Amniotic stem cell (primary cell): ENCODE results near the gene TUBA1B.
A peak's percentile ranks its signal among the peaks of the same experiment; 100 is the strongest.

Experiments used
- DNase-seq: peaks from one replicate; lab custom pipeline; 2025; lab: John Stamatoyannopoulos, UW

TUBA1B gene

DNA sequence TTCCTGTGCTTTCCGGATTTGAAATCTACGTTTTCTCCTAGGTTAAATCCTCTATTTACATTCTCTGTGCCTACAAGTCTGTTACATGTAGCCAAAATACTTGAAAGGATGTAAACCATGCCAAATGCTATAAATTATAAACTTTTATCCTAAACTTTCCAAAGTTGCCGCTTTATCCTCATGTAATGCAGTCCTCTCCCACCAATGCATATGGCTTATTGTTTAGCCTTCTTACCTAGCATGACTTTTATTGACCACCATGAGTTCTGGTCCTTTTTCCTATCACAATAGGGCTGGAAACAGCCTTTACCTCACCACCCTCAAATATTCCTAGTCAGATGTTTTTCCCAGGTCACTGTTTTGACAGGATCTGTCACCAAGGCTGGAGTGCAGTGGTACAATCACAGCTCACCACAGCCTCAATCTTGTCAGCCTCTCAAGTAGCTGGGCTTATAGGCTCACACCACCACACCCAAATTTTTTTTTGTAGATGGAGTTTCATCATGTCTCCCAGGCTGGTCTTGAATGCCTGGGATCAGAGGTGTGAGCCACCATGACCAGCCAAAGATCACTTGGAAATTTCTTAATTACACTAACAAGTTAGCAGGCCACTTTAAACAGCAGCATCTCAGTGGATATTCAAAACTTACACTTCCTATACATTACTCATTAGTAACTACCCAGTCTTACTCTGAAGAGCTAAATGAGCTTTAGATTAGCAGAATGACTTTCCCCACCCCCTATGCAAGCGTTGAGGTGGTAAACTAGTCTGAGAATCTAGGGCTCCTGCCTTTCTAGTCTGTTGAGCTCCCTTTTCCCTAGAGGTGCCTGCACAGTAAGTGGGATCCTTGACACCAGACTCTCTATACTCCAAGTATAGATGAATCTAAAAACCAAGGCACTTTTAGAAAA is 4.1 kb downstream of the TUBA1B start:
- no peak for DNase-seq

DNA sequence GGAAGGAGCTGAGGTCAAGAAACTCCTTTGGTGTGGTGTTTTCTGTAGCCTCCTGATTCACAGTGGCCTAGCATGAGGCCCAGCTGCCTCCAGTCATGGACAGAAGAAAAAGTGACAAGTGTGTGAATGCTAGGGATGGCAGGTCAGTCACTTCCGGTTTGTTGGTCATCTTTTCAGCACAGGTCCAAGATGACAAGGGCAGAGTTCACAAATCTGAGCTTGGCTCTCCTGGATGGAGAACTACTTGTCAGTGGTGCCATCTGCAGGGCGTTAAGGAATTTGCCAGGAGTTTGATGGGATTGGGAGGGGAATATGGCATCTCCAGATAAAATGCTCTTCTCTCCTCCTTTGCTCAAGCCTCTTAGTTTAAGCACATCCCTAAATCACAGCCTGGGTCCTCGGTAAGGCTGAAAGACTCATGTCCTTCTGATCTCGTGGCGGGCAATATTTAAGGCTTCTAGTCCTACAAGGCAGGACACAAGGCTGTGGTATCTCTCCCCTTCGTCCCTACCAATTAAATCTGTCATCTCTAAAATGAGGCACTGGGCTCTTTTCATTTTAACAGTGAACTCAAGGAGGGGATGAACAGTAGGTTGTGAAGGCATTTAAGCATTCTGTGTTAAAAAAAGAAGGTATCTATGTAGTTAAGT is 10.0 kb downstream of the TUBA1B start:
- DNase-seq = peak; percentile 19

DNA sequence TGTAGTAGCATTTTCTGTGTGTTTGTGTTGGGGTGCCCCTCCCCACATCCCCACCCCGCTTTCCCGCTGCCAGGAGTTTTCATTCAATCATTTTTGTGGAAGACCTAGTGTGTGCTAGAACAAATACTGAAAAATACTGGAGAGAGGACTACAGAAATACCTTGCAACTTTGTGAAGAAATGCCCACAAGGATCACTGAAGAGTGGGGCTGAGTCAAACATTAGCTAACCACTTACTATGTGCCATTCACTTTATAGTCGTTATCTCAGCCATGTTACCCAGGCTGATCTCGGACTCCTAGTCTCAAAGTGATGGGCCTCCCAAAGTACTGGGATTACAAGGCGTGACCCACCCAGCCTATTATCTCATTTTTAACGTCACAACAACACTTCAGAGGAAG is 20.0 kb downstream of the TUBA1B start:
- no peak for DNase-seq

DNA sequence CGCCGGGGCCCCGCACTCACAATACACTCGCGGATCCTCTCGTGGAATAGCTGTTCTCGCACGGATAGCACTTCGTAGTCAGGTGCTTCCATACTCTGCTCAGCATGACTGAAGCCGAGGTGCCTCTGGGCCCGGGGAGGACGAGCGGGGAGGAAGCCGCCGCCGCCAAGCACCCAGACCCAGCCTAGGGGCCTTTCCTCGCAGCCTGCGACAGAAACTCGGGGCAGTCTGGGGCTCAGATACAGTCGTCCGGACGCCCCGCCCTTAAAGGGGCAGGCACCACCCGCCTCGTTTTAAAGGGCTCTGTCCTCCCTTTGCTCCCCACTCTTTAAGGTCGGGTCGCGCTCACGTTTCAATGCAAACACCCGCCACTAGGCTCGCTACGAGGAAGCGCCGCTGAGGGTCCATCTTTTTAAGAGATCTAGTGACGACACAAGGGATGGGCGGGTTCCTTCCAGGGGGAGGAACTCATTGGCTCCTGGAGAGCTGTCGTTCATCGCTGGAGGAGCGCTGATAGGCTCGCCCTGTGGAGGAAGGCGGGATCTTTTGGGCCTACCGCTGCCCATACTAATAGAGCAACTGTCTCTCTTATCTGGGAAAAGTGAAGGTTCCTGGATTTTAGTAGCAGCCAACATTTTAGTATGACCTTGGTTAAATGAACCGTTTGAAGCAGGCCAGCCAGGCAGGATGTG is 20.6 kb downstream of the TUBA1B start, which contains the start of gene LMBR1L:
Gene LMBR1L (minus strand): TSS at position 384 of the 692 bp plus-strand sequence. CDS start 292 bp downstream, at position 92.
- DNase-seq = peak; percentile 99

DNA sequence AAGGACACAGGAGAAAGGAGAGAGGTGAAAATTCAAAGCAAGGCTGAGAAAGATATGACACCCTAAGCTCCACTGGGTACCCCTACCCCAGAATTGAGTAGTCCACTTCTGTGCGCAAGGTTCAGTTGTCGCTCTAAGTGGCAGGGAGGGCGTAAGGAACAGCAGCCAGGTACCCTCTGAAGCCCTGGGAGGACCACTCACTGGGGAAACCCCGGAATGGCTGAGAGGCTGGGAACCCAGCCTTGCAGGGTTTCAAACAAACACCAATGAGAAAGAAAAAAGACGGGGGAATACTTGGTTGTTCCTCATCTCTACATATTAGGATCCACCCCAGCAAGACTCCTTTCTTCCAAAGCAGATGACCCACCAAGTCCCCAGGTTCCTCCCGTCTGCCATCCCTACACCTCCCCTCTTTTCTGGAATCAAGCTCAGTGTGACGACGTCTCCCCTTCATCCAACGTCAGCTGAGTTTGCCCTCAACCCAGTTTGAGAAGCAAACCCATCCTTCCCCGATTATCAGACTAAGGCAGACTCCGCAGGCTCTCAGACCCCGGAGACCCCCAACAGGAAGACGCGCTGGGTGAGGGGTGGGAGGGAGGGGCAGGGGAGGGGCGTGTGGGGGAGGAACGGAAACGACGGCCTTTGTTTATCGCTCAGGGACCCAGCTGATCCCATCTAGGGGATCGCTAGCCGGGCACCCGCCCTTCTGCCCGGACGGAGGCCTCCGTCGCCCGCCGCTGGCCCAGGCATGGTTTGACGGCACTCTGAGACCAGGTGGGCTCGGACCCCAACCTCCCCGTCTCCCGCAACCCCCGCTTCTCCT is 21.3 kb downstream of the TUBA1B start:
- DNase-seq = no peak

DNA sequence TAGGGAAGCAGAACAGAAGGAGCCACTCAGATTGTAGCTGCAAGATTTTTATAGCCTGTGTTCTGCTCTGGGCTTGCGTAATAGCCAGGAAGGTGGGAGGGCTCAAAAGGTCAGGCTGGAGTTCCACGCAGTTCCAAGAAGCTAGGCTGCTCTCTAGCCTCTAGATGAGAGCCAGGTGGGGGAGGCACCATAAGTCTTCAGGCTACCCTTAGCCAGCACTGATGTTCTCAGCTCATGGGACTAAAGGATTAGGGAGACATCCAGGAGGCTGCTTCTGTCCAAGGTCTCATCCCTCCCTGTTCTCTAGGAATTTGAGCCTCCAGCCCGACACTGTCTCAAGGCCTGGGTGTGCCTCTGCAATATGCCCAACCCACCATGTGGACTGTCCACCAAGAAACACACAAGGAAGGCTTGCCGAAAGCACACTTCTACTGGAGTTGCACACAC is 22.2 kb downstream of the TUBA1B start:
- no peak for DNase-seq

DNA sequence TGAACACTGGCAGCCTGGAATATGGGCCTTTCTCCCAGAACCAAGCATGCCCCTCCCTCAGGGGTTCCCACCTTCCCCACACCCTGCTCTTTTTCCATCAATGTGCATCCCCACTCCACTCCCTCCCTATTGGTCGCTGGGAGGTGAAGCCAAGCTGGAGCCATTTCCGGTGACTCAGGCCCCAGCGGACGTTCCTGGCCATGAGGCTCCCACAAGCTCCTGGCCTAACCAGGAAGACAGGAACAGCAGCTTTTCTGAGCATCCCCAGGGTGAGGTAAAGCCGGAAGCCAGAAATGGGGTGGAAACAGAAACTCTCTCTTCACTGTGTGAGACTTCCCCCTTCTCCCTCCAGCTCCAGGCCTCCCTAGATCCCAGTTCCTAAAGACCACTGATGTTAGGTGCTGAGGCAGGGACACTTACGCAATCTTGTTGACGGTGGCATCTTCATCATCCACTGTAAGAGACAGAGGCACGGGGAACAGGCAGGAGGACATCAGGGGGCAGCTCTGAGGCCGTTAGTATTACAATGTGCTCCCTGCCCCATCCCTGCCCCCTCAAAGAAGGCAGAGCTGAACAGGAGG is 25.6 kb downstream of the TUBA1B start:
- no peak for DNase-seq

DNA sequence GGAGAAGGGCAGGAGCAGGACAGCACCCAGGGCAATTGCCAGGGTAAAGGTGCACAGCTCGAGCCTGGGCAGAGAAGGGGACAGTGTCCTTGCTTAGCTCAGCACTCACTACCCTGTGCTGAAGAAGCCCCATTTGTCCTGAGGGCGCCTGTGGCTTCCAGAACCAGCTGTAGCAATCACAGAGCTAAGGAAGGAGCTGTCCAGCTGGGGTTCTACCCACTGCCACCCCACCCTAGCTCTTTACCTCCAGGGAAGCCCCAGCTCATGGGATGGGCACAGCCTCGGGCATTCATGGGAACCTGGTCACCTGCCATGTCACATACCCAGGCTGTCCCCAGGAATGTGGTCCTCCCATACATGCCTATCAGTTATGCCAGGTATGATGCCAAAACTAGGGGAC is 26.4 kb downstream of the TUBA1B start:
- DNase-seq = no peak

DNA sequence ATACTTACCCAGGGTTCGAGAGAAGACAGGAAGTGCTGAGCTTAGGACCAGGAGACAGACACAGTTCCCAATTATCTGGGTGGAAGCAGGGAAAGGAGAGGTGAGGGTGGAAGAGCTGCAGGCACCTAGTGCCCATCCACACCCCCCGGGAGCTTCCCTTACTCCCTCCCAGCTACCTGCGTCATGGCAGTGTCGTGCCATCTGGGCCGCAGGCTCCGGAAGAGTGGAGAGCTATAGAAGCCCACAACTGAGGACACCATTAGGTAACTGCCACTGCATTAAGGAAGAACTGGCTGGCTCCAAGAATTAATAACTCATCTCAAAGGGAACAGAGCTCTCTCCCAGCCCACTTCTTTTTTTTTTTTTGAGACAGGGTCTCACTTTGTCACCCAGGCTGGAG is 30.8 kb downstream of the TUBA1B start:
- no peak for DNase-seq

DNA sequence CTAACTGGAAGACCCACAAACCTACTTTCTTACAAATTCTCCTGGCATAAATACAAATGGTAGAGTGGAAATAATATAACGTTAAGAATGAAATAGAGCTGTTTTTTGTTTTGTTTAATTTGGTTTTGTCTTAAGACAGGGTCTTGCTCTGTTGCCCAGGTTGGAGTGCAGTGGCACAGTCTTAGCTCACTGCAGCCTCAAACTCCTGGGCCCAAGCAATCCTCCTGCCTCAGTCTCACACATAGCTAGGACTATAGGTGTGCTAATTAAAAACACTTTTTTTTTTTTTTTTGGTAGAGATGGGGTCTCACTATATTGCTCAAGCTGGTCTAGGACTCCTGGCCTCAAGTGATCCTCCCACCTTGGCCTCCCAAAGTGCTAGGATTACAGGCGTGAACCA is 32.5 kb downstream of the TUBA1B start:
- no peak for DNase-seq

DNA sequence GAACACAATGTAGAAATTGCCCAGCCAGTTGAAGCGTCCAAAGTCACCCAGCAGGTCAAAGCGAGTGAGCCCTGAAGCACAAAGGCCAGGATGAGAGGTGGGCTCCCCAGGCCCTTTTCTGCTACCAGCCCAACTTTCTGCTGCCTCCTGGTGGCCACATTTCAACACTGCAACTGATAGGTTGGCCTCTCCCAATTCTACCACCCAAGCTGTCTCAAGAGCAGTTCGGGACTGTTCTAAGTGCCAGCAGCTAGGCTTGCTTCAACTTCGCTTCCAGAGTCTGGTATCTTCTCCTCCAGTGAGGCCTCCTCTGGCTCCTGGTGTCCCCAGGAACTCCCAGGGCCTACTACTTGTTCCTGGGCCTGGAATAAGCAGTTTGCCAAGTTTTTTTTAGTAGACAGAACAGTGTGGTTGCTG is 33.2 kb downstream of the TUBA1B start:
- DNase-seq = no peak

DNA sequence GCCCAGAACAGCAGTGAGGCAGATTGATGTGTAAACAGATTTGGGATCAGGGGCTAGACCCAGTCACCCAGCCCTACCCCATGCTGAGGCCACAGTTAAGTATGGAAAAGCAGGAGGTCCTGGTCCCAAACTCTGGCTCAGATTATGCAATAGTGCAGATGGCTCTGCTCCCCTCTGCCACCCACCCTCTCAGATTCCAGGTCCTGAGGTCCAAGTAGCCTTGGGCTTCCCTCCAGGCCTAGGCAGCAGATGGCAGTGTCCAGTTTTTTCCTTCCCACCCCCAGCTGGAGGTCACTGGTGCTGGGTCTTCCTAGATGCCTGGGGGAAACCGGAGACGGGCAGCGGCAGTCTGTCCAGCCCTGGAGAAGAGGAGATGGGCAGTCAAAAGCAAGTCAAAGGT is 33.8 kb downstream of the TUBA1B start:
- DNase-seq = no peak

DNA sequence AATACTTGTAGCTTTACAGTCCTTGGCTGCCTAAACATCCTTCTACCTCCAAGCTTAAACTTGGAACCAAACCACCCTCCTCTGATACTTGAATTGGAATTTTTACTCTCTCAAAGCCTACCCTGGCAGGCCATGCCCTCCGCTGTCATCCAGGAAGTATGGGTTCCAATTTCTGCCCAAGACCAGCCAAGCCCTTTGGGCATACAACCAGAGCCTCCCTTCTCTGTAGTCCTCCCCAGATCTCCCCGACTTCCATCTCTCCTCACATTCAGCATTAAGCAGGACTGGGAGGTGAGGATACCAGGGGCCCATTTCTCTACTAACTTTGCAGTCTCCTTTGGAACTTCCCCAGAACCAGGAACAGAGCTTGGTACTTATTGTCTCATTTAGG is 36.2 kb downstream of the TUBA1B start:
- DNase-seq = no peak

DNA sequence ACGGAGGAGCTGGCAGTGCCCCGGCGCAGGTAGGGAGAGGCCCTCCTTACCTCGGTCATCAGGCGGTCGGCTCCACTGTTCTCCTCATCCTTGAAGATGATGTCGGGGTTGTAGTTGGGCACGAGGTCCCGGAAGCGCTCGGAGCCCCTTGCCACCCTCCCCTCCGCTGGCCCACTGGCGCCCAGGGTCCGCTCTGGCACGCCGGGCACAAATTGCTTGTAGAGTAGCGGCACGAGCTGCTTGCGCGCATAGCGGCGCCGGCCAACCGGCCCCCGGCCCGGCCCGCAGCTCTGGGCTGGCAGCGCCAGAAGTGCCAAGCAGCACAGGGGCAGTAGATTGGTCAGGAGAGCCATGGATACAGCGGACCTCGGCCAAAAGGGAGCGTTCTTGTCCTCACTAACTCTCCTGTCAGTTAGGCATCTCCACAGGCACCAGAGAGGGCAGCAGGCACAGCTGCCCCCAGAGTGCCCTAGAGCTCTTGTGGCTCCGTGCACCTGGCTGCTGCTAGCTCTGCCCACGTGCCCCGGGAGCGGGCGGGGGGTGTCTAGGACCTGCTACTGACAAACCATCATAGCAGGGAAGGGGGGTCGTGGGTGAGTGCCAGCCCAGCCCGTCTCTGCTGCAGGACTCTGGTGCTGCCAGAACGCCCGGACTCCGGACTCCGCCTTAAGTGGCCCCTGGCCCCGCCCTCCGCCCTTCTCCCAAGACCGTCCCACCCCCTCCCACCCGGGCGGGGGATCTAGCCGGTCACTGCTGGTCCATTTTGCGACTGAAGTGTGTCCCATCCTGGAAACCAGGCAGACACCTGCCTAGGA is 36.8 kb downstream of the TUBA1B start, which contains the start of gene DHH:
Gene DHH (minus strand): TSS at position 642 of the 815 bp plus-strand sequence. CDS start 289 bp downstream, at position 353.
- DNase-seq = no peak

DNA sequence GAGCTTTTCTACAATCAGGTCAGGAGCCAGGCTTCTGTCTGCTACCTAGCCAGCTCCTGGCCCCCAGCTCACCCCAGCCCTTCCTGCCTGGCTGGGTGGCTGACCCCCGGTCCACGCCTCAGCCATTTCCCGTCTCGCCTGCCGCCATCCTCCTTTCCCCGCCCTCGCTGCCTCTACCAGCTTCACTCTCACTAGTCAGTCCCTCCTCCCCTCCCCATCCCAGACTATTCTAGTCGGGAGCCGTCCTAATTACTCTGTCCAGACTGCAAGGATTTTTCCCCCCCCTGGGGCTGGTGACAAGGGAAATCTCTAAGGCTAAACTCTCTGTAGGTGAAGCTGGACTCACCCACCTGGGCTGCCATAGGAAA is 37.4 kb downstream of the TUBA1B start:
- no peak for DNase-seq

DNA sequence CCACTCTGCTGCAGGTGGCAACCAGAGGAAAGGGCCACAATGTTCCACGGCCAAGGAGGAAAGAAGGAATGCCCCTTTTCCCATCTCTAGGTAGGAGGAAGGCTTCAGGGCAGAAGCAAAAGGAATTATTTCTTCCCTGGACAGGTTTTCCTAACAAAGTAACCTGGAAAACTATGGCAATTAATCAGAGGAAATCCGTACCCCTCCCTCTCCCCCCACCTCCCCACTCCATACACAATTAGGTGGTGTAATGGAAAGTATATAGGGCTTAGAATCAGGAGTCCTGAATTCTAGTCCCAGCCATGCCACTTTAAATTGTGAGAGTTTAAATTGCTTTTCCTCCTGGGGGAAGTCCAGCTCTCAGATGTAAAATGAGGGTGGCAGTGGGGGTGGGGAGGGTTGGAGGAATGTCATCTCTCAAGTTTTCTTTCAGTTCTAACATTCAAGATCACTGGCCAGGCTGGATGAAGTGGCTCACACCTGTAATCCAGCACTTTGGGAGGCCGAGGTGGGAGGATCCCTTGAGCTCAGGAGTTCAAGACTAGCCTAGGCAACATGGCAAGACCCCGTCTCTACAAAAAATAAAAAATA is 38.3 kb downstream of the TUBA1B start:
- no peak for DNase-seq

DNA sequence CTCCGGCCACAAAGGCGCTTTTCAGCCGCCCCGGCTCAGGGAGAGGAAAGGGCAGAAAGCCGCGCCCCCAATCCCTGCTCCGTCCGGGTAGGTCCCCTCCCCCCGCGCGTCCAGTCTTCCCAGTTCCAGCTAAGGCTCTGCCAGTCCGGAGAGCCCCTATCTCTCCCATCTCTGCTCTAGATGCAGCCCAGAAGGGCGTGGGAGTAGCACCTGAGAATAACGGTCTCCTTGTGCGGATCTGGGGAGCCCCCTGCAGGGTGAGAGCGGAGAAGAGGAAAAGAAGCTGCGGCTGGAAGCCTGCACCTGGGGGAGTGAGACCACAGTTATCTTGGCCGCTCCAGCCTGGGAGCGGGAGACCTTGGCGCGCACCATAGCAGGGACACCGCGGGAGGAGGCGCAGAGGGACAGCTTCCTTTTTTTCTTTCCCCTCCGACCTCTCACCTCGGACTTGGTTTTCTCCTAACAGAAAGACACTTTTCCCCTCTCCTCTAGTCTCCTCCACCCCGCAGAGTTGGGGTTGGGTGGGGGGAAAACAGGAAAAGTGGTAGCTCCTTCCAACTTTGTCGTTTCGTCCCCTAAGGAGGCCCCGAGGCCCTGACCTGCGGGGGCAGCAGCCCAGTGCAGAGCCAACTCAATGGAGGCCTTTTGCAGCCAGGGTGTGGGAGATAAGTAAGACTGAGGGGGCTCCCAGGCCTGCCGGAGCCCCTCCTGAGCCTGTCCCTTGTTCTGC is 38.9 kb downstream of the TUBA1B start:
- DNase-seq = no peak

DNA sequence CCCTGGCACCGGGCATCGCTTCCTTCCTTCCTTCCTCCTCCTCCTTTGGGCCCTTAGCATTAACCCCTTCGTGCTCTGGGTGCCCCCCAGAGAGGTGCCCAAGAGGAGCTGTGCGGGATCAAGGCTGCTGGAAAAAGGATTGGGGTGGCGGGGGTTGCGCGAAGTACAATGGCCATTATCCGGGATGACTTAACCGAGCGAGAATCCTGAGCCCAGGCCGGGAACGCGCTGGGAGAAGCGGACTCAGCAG is 39.4 kb downstream of the TUBA1B start:
- no peak for DNase-seq

DNA sequence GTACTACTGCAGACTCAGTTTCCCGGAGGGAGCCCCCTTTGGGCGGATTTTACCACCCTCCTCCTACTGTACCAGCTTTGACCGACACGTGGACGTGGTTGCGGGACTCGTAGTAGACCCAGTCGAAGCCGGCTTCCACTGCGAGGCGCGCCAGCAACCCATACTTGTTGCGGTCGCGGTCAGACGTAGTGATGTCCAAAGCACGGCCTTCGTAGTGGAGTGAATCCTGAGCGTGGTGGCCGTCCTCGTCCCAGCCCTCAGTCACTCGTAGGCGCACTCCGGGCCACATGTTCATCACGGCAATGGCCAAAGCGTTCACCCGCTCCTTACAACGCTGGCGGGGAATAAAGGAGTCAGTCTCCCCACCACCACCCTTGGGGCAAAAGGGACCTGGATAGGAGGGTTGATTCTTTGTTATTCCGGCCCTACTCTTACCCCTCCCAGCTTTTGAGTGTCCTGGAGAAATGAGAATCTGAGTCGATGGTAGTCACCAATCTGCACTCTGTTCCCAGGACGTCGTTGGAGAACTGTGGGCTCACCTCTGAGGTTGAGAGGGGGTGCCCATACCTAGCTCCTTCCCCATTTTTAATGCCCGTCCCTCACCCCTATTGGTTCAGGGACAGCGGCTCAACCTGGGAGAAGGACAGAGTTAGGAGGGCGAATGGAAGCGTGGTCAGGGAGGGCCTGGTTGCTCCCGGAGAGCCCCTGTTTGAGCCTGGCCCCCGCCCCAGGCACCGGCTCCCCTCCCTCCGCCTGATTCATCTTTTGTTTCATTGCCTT is 39.9 kb downstream of the TUBA1B start:
- no peak for DNase-seq
